GM18508 (cell line): Measurements from ENCODE around the gene IKBKE.

ENCODE experiments used
- ATAC-seq: cut with Tn5 transposase; IDR thresholded peaks from one replicate; pipeline ENCODE4 v1.9.1; 2021; ENCODE audit warnings: moderate number of reproducible peaks; ENCODE audit not compliant: insufficient read depth, unreplicated experiment

IKBKE gene

GRCh38 chr1:206469933-206470691 is at the start of gene IKBKE:
Gene IKBKE, plus strand, starts transcription at chr1:206470476. Its CDS starts 2,752 bp downstream, at chr1:206473228.
- ATAC-seq = no peak

DNA sequence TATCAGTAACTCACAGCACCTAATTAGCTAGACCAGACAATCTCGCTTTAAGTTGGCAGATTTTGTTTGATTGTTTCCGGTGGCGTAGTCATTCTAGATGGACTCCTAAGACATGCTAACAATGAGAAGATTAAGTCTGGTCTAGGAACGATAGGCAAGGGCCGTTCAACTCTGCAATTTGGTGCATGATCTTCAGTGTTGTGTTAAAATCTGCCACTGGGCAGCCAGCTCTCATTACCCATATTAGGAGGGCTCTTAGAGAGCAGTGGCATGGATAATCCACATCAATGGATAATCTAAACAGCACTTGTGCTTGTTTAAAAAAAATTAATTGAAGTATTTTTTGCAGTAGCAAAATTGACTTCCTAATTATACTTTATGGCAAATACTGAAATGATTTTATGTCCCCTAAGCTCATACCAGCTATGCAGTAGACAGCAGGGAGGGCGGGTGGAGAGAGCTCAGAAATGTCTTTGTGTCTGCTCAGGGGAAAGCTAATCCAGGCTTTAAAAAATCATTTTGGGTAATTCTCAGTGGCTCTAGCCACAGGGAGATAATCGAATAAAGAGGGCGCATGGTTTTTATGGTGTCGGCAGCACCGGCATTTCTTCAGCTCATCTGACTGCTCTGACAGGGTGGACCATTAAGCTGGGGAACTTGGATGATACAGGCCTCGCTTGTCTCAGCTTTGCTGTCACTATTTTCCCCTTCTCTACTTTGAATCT is 48.5 kb upstream of the IKBKE start:
- ATAC-seq = no peak

DNA sequence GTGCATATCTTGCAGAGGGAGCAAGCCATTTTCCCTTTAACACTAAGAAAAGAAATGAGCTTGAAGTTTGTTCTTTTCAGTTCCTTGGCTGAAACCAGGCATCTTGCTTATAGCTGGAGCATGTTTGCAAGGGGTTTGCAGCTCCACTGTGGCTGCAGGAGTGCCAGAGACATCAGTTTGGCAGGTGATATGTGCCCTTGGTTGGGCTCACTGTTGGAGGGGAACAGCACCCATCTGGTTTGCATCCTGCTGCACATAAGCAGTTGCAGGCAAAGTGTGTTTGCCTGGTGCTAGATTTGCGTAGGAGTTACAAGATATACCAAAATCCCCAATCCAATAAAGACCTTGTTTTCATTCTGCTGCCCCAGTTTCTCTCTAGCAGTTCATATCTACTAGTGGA is 47.8 kb upstream of the IKBKE start:
- no peak for ATAC-seq

- ATAC-seq = no peak
Observed at GRCh38 chr1:206427291-206427690, 43.0 kb upstream of the IKBKE start.

DNA sequence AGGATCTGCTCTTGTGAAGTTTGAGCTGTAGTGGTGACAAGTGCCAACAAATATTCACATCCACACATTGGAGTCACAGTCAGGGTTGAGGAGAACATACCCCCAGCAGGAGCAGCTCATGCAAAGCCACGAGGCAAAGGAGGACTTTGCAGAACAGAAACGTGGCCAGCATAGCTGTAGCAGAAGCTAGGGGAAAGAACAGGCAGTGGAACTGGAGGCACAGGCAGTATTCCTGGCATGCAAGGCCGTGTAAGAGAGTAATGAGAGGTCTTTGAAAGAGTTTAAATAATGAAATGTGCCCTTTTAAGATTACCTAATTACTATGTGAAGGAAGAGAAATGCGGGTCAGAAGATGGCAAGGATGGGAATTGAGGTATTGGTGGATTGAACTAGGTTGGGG is 40.9 kb upstream of the IKBKE start:
- ATAC-seq = no peak

DNA sequence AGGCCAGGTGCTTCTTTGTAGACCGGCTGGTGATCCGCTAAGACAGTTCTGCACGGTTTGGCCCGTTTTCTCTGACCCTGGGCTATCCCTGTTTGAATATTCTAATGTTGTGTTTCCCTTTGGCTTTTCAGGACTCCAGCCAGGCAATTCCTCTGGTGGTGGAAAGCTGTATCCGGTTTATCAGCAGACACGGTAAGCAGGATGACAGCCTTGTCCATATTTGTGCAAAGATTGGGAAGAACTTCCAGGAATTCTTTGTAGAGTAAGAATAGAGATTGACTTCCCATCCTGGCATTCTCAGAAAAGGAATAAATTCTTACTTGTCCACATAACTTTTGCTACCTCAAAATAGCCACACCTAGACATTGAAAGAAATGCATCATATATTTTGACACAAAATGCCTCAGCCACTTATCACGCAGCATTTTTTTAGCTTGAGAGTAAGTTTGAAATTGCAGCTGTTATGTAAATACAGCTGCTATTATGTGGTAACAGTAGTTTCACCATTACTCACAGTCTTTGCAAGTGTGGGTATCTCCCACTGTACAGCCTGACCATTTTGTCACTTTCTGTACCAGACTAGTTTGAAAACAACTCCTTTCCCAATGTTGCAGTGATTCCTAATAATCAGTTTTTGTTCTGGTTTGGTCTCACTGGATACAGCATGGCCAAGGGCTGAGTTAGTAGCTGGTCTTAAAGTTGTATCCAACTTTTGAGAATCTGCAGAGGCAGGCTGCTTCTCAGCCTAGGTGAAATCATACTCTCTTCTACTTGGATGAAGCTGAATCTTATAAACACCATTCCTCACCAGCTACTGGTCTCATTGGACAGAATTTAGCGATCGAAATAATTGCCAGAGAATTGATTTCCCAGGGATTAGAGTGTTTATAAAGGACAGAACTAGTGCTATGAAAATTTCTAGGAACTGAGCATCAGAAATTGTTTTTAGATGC is 40.0 kb upstream of the IKBKE start:
- peak; percentile 81 for ATAC-seq

- ATAC-seq = no peak
Observed at GRCh38 chr1:206435445-206435844, 34.8 kb upstream of the IKBKE start.

GRCh38 chr1:206438554-206438953 is 31.7 kb upstream of the IKBKE start:
- ATAC-seq = no peak

DNA sequence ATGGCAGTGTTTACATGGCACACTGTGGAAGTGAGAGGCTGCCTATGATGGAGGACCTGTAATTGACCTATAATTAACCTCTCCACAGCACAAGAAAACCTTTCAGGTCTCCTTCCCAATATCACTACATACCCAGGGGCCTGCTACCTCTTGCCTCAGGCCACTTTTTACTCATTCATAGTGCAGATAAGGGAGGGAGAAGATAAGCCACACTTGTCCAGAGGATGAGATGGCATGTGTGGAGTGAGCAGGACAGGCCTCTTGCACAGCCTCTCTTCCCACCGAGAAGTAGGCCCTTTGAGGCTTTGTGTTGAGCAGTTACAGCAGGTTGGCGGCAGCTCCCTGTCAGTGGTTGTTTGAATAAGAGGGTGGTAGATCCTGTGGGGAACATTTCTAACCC is 31.1 kb upstream of the IKBKE start:
- no peak for ATAC-seq

- no peak for ATAC-seq
Observed at GRCh38 chr1:206441336-206441967, 28.8 kb upstream of the IKBKE start.

DNA sequence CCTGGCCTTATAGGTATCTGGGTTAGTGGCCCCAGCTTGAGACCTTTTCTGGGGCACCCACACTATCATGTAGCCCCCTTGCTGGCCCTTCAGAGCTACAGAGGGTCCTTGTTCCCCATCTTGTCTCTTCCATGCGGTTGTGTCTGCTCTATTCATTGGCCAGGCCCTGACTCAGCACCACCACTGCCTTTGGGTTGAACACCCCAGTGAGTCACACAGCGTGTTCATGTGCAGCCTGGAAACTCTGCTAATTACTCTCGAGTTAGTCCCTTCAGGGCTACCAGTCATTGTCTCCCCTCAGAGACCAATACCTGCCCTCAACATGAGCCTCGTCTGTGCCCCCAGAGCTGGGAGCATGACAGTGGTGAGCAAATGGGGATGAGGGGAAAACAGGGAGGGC is 28.2 kb upstream of the IKBKE start:
- ATAC-seq = no peak

DNA sequence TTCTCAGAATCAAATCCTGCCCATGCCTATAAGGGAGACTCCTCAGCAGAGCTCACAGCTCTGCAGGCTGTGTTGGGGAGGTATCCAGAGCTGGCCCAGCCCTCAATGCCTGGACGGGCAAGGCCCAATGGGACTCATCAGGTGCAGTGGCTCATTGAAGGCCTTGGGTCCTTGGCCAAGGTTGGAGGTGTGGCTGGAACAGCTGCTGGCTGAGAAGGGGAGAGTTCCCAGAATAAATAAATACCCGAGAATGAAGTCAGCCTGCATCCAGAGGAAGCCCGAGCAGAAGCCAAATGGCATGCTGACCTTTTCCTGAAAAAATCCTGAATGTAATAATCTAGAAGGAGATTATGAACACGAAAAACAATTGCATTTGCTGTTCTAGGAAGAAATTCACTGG is 25.2 kb upstream of the IKBKE start:
- ATAC-seq = no peak

DNA sequence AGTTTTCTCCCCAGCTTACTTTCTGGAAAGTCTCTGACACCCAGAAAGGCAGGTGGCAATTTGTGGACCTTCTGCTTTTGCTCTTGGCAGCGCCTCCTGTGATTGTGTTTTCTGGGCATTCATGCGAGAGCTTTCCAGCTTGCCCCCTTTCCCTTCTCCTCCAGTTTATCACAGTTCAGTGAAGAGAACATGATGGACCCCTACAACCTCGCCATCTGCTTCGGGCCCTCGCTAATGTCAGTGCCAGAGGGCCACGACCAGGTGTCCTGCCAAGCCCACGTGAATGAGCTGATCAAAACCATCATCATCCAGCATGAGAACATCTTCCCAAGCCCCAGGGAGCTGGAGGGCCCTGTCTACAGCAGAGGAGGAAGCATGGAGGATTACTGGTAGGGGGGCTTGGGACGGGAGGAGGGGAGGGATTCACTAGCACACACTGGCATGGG is 24.3 kb upstream of the IKBKE start:
- ATAC-seq = no peak

- no peak for ATAC-seq
Observed at GRCh38 chr1:206446688-206447421, 23.4 kb upstream of the IKBKE start.

DNA sequence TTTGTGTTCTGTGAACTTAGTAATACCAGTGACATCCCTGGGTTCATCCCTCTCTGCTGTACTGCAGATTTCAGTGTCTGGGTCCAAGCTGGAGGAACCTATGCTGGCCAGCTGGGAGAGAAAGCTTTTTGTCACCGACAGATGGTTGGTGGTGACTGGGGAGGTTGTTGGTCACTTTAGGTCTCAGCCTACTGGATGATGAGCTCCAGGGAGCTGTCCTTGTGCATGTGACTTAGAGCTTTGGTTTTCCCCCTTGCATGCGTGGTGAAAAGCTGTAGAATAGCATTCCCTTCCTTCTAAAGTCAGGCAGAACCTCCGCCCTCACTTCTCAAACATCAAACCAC is 22.9 kb upstream of the IKBKE start:
- no peak for ATAC-seq

DNA sequence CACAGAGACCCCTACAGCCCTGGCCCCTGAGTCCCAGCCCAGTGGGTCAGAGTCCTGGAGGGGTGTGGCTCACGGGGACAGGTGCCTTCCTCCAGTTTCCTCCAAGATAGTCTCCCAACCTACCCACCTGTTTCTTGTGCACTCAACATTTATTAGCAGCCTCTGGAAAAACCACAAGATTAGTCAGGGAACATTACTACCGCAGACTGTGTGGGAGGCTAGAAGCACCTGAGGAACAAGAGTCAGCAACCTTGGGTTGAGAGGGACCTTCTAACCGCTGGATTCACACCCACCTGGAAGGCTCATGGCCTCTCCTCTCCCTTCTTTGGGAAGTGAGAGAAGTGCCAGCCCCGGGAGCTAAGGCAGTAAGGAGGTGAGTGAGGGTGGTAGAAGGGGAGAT is 22.5 kb upstream of the IKBKE start:
- no peak for ATAC-seq

GRCh38 chr1:206448471-206448870 is 21.8 kb upstream of the IKBKE start:
- no peak for ATAC-seq

DNA sequence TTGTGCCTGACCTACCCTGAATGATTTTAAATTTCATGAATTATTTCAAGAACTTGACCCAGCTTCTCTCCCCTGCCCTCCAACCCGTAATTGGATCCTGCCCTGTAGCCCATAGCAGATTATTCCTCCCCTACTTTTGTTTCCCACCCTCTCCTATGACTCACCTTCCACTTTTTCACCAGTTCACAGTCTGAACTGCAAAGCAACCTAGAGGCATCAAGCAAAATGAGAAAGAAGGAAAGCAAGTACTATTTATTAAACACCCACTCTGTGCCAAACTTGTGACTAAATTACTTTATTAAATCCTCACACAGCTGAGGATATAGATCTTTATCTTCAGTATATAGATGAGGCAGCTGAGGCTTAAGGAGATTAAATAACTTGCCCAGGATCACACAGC is 20.7 kb upstream of the IKBKE start:
- ATAC-seq = no peak

DNA sequence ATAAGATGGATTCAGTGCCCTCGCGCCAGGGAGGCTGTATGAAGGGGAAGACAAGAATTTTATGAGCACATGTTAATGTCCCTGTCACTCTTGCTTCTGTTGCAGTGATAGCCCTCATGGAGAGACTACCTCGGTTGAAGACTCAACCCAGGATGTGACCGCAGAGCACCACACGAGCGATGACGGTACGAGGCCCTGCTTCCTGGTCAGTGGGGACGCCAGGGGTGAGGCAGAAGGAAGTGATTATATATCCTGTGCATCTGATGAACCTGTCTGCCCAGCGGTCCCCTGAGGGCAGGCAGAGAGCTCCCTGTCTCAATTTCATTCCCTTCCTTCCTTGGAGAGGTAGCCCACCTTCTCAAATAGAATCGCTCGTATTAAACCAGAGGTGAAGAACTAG is 20.0 kb upstream of the IKBKE start:
- no peak for ATAC-seq
